ENCODE results near the gene NAA25.

GRCh38 chr12:112020947-112021457 is 87.6 kb downstream of the NAA25 start:
- TF ChIP-seq CTCF (IDR thresholded peaks at IDR 0.05) (no peak), POLR2A (IDR thresholded peaks at IDR 0.05) (no peak)

Data from lower leg skin (tissue), 3 donors.